ENCODE results near the gene HYAL3.
A peak's percentile ranks its signal among the peaks of the same experiment; 100 is the strongest.

The HYAL3 gene
- 0.94 to 4.6 reads per million in 2 donors for total RNA-seq

- DNase-seq: peak; percentile 96 to 100 (median 99)
Measured at GRCh38 chr3:50298836-50299637, at the start of gene HYAL3, which contains the start of gene NAA80. TSS of gene HYAL3 (minus strand) at chr3:50299405. CDS start at chr3:50295602, 3,803 bp downstream. TSS of gene NAA80 (minus strand) at chr3:50299405. CDS start at chr3:50297463, 1,942 bp downstream.

GRCh38 chr3:50347187-50347813 lies 48.1 kb upstream of the HYAL3 start:
- DNase-seq: peak; percentile 48 to 82 (median 64)

GRCh38 chr3:50345586-50346234 lies 46.5 kb upstream of the HYAL3 start, which contains the start of gene ZMYND10:
TSS of gene ZMYND10 (minus strand) at chr3:50345732. CDS start at chr3:50345579, 153 bp downstream.
- DNase-seq: peak; percentile 54 to 80 (median 64)

GRCh38 chr3:50345008-50345407 lies 45.8 kb upstream of the HYAL3 start:
- no peak for DNase-seq

- DNase-seq: no peak
Measured at GRCh38 chr3:50342813-50343633, 43.8 kb upstream of the HYAL3 start.

- DNase-seq: no peak
Measured at GRCh38 chr3:50341996-50342650, 42.9 kb upstream of the HYAL3 start.

- DNase-seq: peak in 2 of 5 experiments; percentile 27 to 46
Measured at GRCh38 chr3:50341537-50341936, 42.3 kb upstream of the HYAL3 start.

GRCh38 chr3:50340448-50341329 lies 41.5 kb upstream of the HYAL3 start, which contains the start of gene RASSF1:
TSS of gene RASSF1 (minus strand) at chr3:50340836. CDS start at chr3:50340805, 31 bp downstream.
- DNase-seq: peak; percentile 42 to 88 (median 51)

GRCh38 chr3:50340147-50340447 lies 40.9 kb upstream of the HYAL3 start:
- no peak for DNase-seq

- DNase-seq: no peak
Measured at GRCh38 chr3:50339485-50340146, 40.4 kb upstream of the HYAL3 start.

- DNase-seq: no peak
Measured at GRCh38 chr3:50338965-50339364, 39.8 kb upstream of the HYAL3 start.

- peak; percentile 81 to 99 (median 93) for DNase-seq
Measured at GRCh38 chr3:50337175-50337861, 38.1 kb upstream of the HYAL3 start.

- no peak for DNase-seq
Measured at GRCh38 chr3:50336452-50337174, 37.4 kb upstream of the HYAL3 start.

GRCh38 chr3:50334339-50335075 lies 35.3 kb upstream of the HYAL3 start:
- no peak for DNase-seq

- peak in 1 of 5 experiments; percentile 43 for DNase-seq
Measured at GRCh38 chr3:50333744-50334328, 34.6 kb upstream of the HYAL3 start.

- DNase-seq: no peak
Measured at GRCh38 chr3:50331364-50331907, 32.2 kb upstream of the HYAL3 start.

- DNase-seq: no peak
Measured at GRCh38 chr3:50330330-50330729, 31.1 kb upstream of the HYAL3 start.
